Neural crest cell (in vitro differentiated cells): Measurements from ENCODE around the gene ZNF446. TPM values are rescaled to one million over a fixed set of nuclear protein-coding genes. Genes with fewer than 3 reads are reported as not detected.
"Not testable (repeated sequence)": the region's sequence is repeated elsewhere in the genome, so short reads cannot be mapped to it uniquely, and the experiment has no call there.

Source experiments
- DNase-seq: peaks from one replicate; pipeline ENCODE4 v3.0.0; 2021; ENCODE audit warnings: low read depth, mixed read lengths, low spot score
- H3K27ac Mint-ChIP-seq: one replicate; pipeline ENCODE4 v1.8.0; 2021; ENCODE audit warnings: mild to moderate bottlenecking, mixed read lengths; ENCODE audit not compliant: unreplicated experiment
- H3K27me3 Mint-ChIP-seq: 2 replicates; pipeline ENCODE4 v1.8.0; 2021; ENCODE audit warnings: low read depth, mild to moderate bottlenecking, mixed read lengths
- H3K36me3 Mint-ChIP-seq: 2 replicates; pipeline ENCODE4 v1.8.0; 2021; ENCODE audit warnings: low read depth, mild to moderate bottlenecking, mixed read lengths
- H3K4me1 Mint-ChIP-seq: 2 replicates; pipeline ENCODE4 v1.8.0; 2021; ENCODE audit warnings: mixed read lengths
- H3K4me3 Mint-ChIP-seq: one replicate; pipeline ENCODE4 v1.8.0; 2021; ENCODE audit warnings: mild to moderate bottlenecking, mixed read lengths
- H3K9me3 Mint-ChIP-seq: 2 replicates; pipeline ENCODE4 v1.8.0; 2021; ENCODE audit warnings: mixed read lengths
- CTCF ChIP-seq: fragments of 200-600 bp; sonication (generic); conservative IDR thresholded peaks from 2 replicates; pipeline ENCODE4 v1.5.0; 2021; ENCODE audit warnings: antibody characterized with exemption, mild to moderate bottlenecking
- total RNA-seq: library from RNA; stranded (reverse); gene quantifications from 2 replicates; pipeline ENCODE4 v1.2.1, GENCODE V29; 2021

Gene ZNF446
- total RNA-seq, 1 donor from 2014 or later = 18.6 TPM

GRCh38 chr19:58498316-58499020, 22.3 kb downstream of the ZNF446 start:
- Mint-ChIP-seq H3K9me3 (peaks cover 12% of the 10 kb centered on the region), H3K27me3 (no peaks in the 10 kb centered on the region), H3K4me1 (peaks cover 19% of the 10 kb centered on the region), H3K4me3 (peak overlapping the region; percentile 95), H3K27ac (no peak overlapping the region), H3K36me3 (peaks cover 6% of the 10 kb centered on the region)
- DNase-seq = no peak
- no peak for TF ChIP-seq CTCF

- H3K4me3 Mint-ChIP-seq = peak overlapping the region; percentile 95
- H3K27ac Mint-ChIP-seq = peak overlapping the region; percentile 94
- no peaks in the 10 kb centered on the region for H3K27me3 Mint-ChIP-seq
- H3K4me1 Mint-ChIP-seq = peaks cover 19% of the 10 kb centered on the region
- peaks cover 12% of the 10 kb centered on the region for H3K9me3 Mint-ChIP-seq
- peak; percentile 99 for DNase-seq
- peaks cover 6% of the 10 kb centered on the region for H3K36me3 Mint-ChIP-seq
- peak; percentile 57 for TF ChIP-seq CTCF
These were observed 23.1 kb downstream of the ZNF446 start for GRCh38 chr19:58499021-58499927.

GRCh38 chr19:58500242-58500641, 24.1 kb downstream of the ZNF446 start:
- Mint-ChIP-seq H3K27me3 (no peaks in the 10 kb centered on the region), H3K4me3 (no peak overlapping the region), H3K36me3 (peaks cover 6% of the 10 kb centered on the region), H3K27ac (no peak overlapping the region), H3K4me1 (peaks cover 19% of the 10 kb centered on the region), H3K9me3 (peaks cover 12% of the 10 kb centered on the region)
- TF ChIP-seq CTCF = no peak
- no peak for DNase-seq

- H3K4me1 Mint-ChIP-seq, H3K27me3 Mint-ChIP-seq, DNase-seq, H3K9me3 Mint-ChIP-seq, H3K27ac Mint-ChIP-seq: not testable (repeated sequence)
- peak overlapping the region; percentile 2 for H3K4me3 Mint-ChIP-seq
- H3K36me3 Mint-ChIP-seq = peaks cover 12% of the 10 kb centered on the region
These were observed 31.6 kb downstream of the ZNF446 start for GRCh38 chr19:58507602-58508223.

- TF ChIP-seq CTCF = no peak
- Mint-ChIP-seq H3K36me3 (peaks cover 12% of the 10 kb centered on the region), H3K9me3 (peaks cover 9% of the 10 kb centered on the region), H3K27me3 (no peaks in the 10 kb centered on the region), H3K4me3 (peak overlapping the region; percentile 7), H3K4me1 (peaks cover 15% of the 10 kb centered on the region), H3K27ac (no peak overlapping the region)
- DNase-seq = no peak
These were observed 33.6 kb downstream of the ZNF446 start for GRCh38 chr19:58509731-58510083.
